Measurements from ENCODE around the gene ZNF22.

The ZNF22 gene

GRCh38 chr10:45000752-45001380 lies at the start of gene ZNF22:
Gene ZNF22, plus strand, starts transcription at chr10:45000923. Its CDS starts 2,446 bp downstream, at chr10:45003369.
- DNase-seq: peak; percentile 90

DNA sequence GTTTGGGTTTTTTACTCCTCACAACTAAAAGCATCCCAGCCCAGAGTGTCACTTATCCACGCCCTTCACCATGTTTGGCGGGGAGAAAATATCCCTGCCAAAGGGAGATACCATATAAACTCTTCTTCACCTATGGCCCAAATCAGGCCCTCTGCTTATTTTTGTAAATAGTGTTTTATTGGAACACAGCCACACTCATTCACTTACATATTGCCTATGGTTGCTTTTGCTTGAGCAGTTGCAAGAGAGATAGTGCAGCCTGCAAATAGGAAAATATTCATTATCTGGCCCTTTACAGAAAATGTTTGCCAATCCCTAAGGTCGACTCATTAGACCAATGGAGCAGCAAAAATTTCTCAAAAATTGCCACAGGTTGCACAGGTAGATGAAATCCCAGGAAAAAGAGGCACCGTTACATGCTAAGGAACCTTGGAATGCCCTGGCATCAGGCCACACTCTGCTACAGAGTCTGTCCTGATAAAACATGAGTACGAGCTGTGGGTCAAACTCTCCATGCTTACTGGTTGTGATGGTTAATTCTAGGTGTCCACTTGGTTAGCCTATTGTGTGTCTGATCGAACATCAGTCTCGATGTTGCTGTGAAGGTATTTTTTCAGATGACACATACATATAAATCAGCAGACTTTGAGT lies 49.0 kb upstream of the ZNF22 start:
- no peak for DNase-seq

- no peak for DNase-seq
These were observed 47.9 kb upstream of the ZNF22 start for GRCh38 chr10:44952779-44953231.

GRCh38 chr10:44954042-44954441 lies 46.7 kb upstream of the ZNF22 start:
- no peak for DNase-seq

- no peak for DNase-seq
These were observed 45.8 kb upstream of the ZNF22 start for GRCh38 chr10:44954962-44955361.

DNA sequence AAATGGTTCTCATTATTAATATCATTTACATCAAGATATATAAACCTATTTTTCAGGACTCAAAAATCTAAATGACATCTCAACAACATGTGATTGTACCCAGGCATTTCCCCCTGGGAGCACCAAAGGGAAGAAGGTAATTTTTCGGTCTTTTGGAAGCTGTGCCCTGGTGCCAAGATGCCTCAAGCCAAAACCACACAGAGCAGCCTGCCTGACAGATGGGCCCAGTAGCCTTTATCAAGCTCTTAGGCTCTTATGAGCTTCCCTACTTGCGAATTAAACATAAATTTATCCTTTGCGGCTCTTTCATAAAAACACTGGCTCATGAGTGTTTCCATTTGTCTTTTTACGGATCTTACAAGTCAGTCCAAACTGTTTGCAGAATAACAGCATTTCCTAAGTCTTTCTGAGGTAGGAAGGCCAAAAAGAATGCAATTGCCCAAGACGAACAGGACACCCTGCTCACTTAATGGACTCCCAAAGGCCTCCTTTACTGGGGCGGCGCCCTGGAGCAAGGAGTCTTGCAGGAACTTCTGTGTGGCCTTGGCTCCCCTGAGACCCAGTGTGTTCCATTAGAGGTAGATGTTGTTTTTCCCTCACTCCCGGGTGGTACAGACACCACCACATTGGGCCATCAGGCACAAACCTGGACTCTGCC lies 45.2 kb upstream of the ZNF22 start:
- no peak for DNase-seq

- no peak for DNase-seq
These were observed 44.5 kb upstream of the ZNF22 start for GRCh38 chr10:44956226-44956625.

- DNase-seq: no peak
These were observed 43.7 kb upstream of the ZNF22 start for GRCh38 chr10:44956717-44957706.

DNA sequence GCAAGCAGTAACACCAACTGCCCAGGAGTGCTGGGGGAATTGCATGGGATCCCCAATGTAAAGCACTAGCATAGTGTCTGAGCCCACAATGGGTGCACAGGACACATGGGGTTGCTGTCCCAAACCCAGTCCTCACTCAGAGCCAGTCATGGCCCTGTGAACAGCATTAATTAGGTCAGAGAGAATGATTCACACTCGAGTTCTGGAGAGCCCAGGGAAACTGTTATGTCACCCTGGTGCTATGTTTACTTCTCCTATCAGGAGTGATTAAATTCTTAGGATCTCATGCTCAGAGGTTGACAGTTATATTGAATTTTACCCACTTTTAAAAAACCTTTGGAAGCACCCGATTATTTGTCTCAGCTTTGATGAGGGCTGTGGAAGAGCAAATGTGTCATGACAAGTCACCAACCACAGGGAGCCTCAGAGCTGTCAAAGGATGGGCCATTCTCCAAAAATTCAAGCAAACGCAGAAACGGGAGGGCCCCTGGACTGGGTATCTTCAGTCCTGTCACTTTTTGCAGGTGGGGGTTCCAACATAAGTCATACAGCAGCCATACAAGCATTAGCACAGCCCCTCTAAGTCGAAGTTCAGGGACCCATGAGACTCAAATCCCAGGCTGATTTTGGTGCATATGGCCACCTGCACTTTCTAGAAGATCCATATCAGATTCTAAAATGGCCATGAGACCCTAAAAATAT lies 42.4 kb upstream of the ZNF22 start:
- no peak for DNase-seq

DNA sequence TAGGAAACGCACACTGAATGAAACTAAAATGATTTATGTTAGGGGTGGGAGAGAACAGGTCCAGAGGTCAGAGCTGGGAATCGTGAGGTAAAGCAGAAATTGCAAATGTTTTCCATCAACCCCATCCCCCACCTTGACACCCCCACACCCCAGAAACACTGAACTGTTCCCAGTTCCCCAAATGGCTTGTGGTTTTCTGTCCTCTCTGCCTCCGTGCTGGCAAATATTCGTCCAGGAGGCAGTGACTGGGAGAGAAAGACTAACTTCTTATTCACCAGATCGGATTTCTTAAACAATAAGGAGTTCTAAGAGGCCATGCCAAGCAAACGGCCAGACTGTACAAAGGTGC lies 41.9 kb upstream of the ZNF22 start:
- no peak for DNase-seq

- peak; percentile 92 for DNase-seq
These were observed 41.3 kb upstream of the ZNF22 start, which contains the start of gene RASSF4 for GRCh38 chr10:44959247-44960087. Gene RASSF4, plus strand, starts transcription at chr10:44959802. Its CDS starts 10,401 bp downstream, at chr10:44970203.

- DNase-seq: no peak
These were observed 40.6 kb upstream of the ZNF22 start for GRCh38 chr10:44960088-44960460.

DNA sequence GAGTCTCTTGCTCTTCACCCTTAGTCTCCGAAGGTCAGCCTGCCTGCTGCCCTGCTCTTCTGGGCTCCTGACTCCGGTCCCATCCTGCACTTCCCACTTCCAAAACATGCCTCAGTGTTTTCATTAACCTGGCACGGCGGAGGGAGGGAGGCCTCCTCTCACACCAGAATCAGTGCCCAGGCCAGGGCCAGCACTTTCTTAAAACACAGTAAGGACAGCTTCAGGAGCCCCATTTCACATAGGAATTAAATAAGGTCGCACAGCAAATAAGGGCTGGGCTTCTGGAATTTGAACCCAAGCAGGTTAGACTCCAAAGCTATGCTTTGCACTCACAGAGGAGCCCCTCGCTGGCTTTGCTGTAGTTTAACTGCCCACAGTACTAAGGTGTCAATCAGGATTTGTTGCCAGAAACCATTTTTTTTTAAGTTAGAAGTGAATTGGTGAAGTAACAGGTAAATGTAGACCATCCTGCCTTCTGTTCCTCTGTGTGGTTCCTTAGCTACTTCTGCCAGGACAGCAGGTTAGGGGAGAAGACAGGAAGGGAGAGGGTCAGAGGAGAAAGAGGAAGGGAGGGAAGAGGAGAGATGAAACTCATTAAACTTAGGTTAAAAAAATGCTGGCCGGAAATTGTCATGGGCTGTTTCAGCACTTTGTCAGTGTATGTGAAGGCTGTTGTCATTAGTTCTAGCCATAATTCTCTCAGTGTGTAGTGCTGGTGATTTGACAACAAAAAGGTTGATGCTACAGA lies 40.1 kb upstream of the ZNF22 start:
- DNase-seq: no peak

DNA sequence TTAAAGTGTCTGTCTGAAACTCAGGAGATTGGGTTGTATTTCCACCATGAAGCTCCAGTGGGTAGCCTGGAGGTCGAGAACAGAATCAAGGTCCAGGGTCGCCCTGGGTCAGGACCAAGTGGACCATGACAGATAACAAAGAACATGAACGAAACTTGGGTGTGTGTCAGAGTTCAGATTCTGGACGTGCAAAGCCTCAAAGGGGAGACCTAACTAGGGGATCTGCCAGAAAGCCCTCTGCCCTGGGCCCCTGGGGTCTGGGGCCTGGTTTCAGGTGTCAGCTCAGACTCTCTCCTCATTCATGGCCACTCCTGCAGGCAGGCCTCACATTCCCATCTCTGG lies 39.5 kb upstream of the ZNF22 start:
- no peak for DNase-seq

- DNase-seq: no peak
These were observed 38.6 kb upstream of the ZNF22 start for GRCh38 chr10:44961931-44962750.

GRCh38 chr10:44962870-44963738 lies 37.6 kb upstream of the ZNF22 start:
- peak; percentile 69 for DNase-seq

DNA sequence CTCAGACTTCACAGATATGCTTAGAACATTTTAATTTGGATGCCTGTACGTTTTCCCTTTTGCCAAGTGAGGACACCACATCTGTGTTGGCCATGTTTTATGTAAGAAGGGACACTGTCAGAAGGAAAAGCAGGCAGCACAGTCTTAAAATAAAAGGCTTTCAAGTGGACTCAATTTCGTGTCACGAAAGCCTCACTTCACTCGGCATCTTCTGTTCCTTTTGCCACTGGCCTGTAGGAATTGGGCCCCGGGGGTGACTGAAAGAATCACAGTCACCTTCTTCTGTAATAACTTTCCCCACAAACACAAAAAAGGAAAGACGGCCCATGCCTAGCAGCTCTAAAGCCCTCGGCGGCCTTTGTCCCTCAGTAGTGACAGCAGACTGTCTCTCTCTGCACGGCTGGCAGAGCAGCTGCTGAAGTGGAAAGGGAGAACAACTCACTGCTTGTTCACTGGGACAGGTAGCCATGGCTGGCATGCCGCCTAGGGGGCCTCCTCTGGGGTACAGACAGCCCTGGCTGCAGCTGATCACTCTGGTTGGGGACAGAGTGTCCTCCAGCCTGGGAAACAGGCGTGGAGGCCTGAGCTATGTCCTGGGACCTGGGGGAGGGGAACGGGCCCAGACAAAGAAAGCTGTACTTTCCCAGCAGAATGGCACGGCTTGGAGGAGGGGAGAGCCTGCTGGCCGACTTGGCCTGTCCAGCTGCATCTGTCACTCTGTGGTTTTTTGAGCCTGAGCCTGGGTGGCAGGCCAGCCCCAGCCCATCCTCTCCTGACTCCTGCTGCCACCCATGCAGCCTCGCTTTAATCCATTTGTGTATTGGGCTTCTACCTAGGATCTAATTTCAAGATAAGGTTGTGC lies 36.7 kb upstream of the ZNF22 start:
- peak; percentile 84 for DNase-seq

- DNase-seq: no peak
These were observed 35.6 kb upstream of the ZNF22 start for GRCh38 chr10:44965104-44965503.

All from left hindlimb (tissue), 1 donor.